Brain microvascular endothelial cell (primary cell): Measurements from ENCODE around the gene NASP.

Experiments used
- DNase-seq: peaks from one replicate; pipeline ENCODE4 v3.0.0-alpha.2; 2020
- H3K27ac ChIP-seq: fragments of 250-450 bp; sonication (Bioruptor Pico); 2 replicates; pipeline ENCODE4 v1.5.1; 2020; ENCODE audit warnings: mild to moderate bottlenecking, moderate library complexity
- H3K27me3 ChIP-seq: fragments of 250-450 bp; sonication (Bioruptor Pico); replicated peaks from 2 replicates; pipeline ENCODE4 v1.5.1; 2020; ENCODE audit warnings: mild to moderate bottlenecking
- H3K36me3 ChIP-seq: fragments of 250-450 bp; sonication (Bioruptor Pico); replicated peaks from 2 replicates; pipeline ENCODE4 v1.5.1; 2020; ENCODE audit warnings: mild to moderate bottlenecking
- H3K4me3 ChIP-seq: 2 replicates; pipeline ENCODE4 v1.5.1; 2011; ENCODE audit warnings: low read depth, mild to moderate bottlenecking, control low read depth, low read length, moderate library complexity
- in situ Hi-C: cut with HindIII; loops from 2 replicates; pipeline ENCODE4 v1.10.0; 2017; ENCODE audit warnings: low sequenced_read_pairs, low pct_ligation_motif_present
- TF ChIP-seq, protein P1 (sequence below): IDR thresholded peaks from 2 replicates; pipeline ENCODE4 v1.5.1; 2011; ENCODE audit warnings: low read depth, mild to moderate bottlenecking, moderate library complexity, low read length, control low read depth, inconsistent platforms; ENCODE audit errors: missing control alignments

The NASP gene

GRCh38 chr1:45583666-45584350 lies at the start of gene NASP:
Gene NASP (plus strand): TSS chr1:45584041. CDS start chr1:45584147, 106 bp downstream.
- no peaks in the 10 kb centered on the region for H3K27me3 ChIP-seq
- H3K36me3 ChIP-seq, result no peaks in the 10 kb centered on the region
- H3K4me3 ChIP-seq, result peak within 1 kb of the TSS; percentile 99
- peak within 1 kb of the TSS; percentile 86 for H3K27ac ChIP-seq
- DNase-seq, result peak; percentile 86
- TF ChIP-seq, protein P1, sequence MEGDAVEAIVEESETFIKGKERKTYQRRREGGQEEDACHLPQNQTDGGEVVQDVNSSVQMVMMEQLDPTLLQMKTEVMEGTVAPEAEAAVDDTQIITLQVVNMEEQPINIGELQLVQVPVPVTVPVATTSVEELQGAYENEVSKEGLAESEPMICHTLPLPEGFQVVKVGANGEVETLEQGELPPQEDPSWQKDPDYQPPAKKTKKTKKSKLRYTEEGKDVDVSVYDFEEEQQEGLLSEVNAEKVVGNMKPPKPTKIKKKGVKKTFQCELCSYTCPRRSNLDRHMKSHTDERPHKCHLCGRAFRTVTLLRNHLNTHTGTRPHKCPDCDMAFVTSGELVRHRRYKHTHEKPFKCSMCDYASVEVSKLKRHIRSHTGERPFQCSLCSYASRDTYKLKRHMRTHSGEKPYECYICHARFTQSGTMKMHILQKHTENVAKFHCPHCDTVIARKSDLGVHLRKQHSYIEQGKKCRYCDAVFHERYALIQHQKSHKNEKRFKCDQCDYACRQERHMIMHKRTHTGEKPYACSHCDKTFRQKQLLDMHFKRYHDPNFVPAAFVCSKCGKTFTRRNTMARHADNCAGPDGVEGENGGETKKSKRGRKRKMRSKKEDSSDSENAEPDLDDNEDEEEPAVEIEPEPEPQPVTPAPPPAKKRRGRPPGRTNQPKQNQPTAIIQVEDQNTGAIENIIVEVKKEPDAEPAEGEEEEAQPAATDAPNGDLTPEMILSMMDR, result no peak
- in situ Hi-C loops, result no loop called here

DNA sequence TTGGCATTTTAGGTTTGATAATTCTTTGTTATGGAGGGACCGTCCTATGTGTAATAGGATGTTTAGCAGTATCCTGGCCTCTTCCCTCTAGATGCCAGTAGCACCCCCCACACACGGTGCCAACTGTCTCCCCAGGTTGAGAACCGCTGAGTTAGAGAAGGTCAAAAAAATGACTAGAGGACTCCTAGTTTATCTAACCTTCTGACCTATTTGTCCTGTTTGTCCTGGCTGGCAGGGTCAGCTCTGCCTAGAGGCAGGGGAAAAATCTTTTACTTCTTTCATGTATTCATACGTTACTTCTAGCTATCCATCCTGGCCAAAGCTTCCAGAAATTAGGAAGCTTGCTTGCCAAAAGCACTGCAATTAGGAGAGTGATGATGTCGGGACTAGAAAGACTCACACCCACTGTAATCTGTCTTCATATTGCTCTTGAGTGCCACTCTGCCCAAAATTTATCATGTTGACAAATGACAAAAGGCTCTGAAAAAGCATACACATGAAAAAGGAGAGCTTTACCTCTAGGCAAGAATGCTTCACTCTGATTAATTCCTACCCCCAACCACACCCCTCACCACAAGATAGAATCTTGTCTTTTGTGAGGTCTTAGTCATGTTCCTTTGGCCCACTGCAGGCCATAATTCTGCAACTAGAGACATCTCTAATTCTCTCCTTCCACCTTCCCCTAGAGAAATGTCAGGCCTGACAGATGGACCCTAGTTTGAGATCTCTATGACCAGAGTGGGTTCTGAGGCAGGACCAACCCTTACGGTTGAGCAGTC lies 47.7 kb upstream of the NASP start:
- H3K4me3 ChIP-seq, result no peak overlapping the region
- no peak for DNase-seq
- H3K36me3 ChIP-seq, result no peaks in the 10 kb centered on the region
- no peak overlapping the region for H3K27ac ChIP-seq
- TF ChIP-seq, protein P1, result no peak
- in situ Hi-C loops, result no loop called here
- H3K27me3 ChIP-seq, result no peaks in the 10 kb centered on the region

GRCh38 chr1:45536886-45537285 lies 47.0 kb upstream of the NASP start:
- TF ChIP-seq, protein P1, result no peak
- H3K27me3 ChIP-seq, result no peaks in the 10 kb centered on the region
- no peak for DNase-seq

GRCh38 chr1:45541193-45541592 lies 42.6 kb upstream of the NASP start:
- TF ChIP-seq, protein P1, result no peak
- no peak overlapping the region for H3K27ac ChIP-seq
- H3K36me3 ChIP-seq, result no peaks in the 10 kb centered on the region
- H3K4me3 ChIP-seq, result no peak overlapping the region
- in situ Hi-C loops, result no loop called here
- DNase-seq, result no peak
- no peaks in the 10 kb centered on the region for H3K27me3 ChIP-seq

More at GRCh38 chr1:45536886-45537285, 47.0 kb upstream of the NASP start:
- H3K4me3 ChIP-seq, result no peak overlapping the region
- in situ Hi-C loops, result no loop called here
- no peaks in the 10 kb centered on the region for H3K36me3 ChIP-seq
- H3K27ac ChIP-seq, result no peak overlapping the region

- in situ Hi-C loops, result no loop called here
- H3K27ac ChIP-seq, result no peak overlapping the region
- TF ChIP-seq, protein P1, result no peak
These were observed 41.2 kb upstream of the NASP start for GRCh38 chr1:45542591-45542990.

More at GRCh38 chr1:45542591-45542990, 41.2 kb upstream of the NASP start:
- no peak overlapping the region for H3K4me3 ChIP-seq
- DNase-seq, result no peak
- H3K36me3 ChIP-seq, result no peaks in the 10 kb centered on the region
- H3K27me3 ChIP-seq, result no peaks in the 10 kb centered on the region
